ENCODE results near the gene ADRA2C. TPM values are rescaled to one million over a fixed set of nuclear protein-coding genes. Genes with fewer than 3 reads are reported as not detected.

The ADRA2C gene
- total and polyA plus RNA-seq, 4 experiments from 2014 or later, result not detected

DNA sequence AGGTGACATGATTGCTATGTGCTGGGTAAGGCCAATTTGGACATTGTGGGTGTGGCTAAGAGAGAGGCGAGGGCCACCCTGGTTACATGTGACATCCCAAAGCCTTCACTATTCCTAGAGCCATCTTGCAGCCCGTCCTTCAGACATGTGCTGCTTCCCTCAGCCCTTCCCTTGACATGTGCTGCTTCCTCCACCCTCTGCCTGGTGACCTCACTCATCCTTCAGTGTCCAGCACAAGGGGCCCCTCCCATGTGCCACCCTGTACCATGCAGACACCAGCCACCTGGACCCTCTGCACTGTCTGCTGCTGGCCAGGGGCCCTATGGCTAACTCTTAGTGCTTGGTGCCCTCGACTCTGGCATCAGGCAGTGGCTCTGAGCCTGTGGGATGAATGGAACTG is 27.4 kb downstream of the ADRA2C start:
- POLR2A ChIA-PET (ENCODE audit: partially characterized antibody), result no interaction called here
- intact Hi-C loops (cut with micrococcal nuclease), result no loop called here
- DNase-seq, result no peak
- no peaks in the 10 kb centered on the region for H3K27me3 ChIP-seq (ENCODE audit: insufficient read depth, low read length)
- H3K36me3 Mint-ChIP-seq, result no peaks in the 10 kb centered on the region
- no peaks in the 10 kb centered on the region for H3K4me1 ChIP-seq (ENCODE audit: insufficient read depth, low read length)
- peaks cover 2 to 37% (median 30%) of the 10 kb centered on the region in 8 donors for H3K9me3 Mint-ChIP-seq
- no peak overlapping the region for H3K27ac ChIP-seq (ENCODE audit: low read depth, low read length)
- no peak overlapping the region for H3K27ac Mint-ChIP-seq
- peaks cover 0 to 16% of the 10 kb centered on the region in 2 donors for H3K9me3 ChIP-seq (ENCODE audit: control insufficient read depth in 1 of 2, low read length in 2 of 2)
- H3K27me3 Mint-ChIP-seq, result peaks cover 0 to 13% of the 10 kb centered on the region in 2 donors
- CTCF ChIA-PET (ENCODE audit: partially characterized antibody), result no interaction called here
- H3K4me3 Mint-ChIP-seq, result no peak overlapping the region
- no peaks in the 10 kb centered on the region for H3K4me1 Mint-ChIP-seq
- no peak overlapping the region for H3K4me3 ChIP-seq (ENCODE audit: low read length in 2 of 2)
- no peaks in the 10 kb centered on the region for H3K36me3 ChIP-seq (ENCODE audit: insufficient read depth, low read length)

GRCh38 chr4:3796960-3797359 is 30.8 kb downstream of the ADRA2C start:
- Histone ChIP-seq H3K27me3 (ENCODE audit: insufficient read depth, low read length) (no peaks in the 10 kb centered on the region), H3K4me3 (ENCODE audit: low read length in 2 of 2) (no peak overlapping the region), H3K4me1 (ENCODE audit: insufficient read depth, low read length) (no peaks in the 10 kb centered on the region), H3K27ac (ENCODE audit: low read depth, low read length) (no peak overlapping the region), H3K36me3 (ENCODE audit: insufficient read depth, low read length) (no peaks in the 10 kb centered on the region), H3K9me3 (ENCODE audit: control insufficient read depth in 1 of 2, low read length in 2 of 2) (peaks cover 0 to 16% of the 10 kb centered on the region in 2 donors)
- Mint-ChIP-seq H3K4me3 (no peak overlapping the region), H3K4me1 (no peaks in the 10 kb centered on the region), H3K27me3 (peaks cover 0 to 8% of the 10 kb centered on the region in 2 donors), H3K9me3 (peaks cover 0 to 37% (median 30%) of the 10 kb centered on the region in 8 donors), H3K27ac (no peak overlapping the region), H3K36me3 (no peaks in the 10 kb centered on the region)
- ChIA-PET CTCF (ENCODE audit: partially characterized antibody) (no interaction called here), POLR2A (ENCODE audit: partially characterized antibody) (no interaction called here)
- no peak for DNase-seq
- intact Hi-C loops (cut with micrococcal nuclease), result no loop called here

GRCh38 chr4:3797831-3798790 is 31.9 kb downstream of the ADRA2C start:
- no peaks in the 10 kb centered on the region for H3K36me3 ChIP-seq (ENCODE audit: insufficient read depth, low read length)
- ChIA-PET POLR2A (ENCODE audit: partially characterized antibody) (no interaction called here), CTCF (ENCODE audit: partially characterized antibody) (no interaction called here)
- H3K27ac Mint-ChIP-seq, result no peak overlapping the region
- H3K4me3 Mint-ChIP-seq, result no peak overlapping the region
- no peak for DNase-seq
- peaks cover 0 to 6% of the 10 kb centered on the region in 2 donors for H3K27me3 Mint-ChIP-seq
- intact Hi-C loops (cut with micrococcal nuclease), result no loop called here
- H3K27ac ChIP-seq (ENCODE audit: low read depth, low read length), result no peak overlapping the region
- no peaks in the 10 kb centered on the region for H3K4me1 ChIP-seq (ENCODE audit: insufficient read depth, low read length)
- no peaks in the 10 kb centered on the region for H3K27me3 ChIP-seq (ENCODE audit: insufficient read depth, low read length)
- peaks cover 0 to 16% of the 10 kb centered on the region in 2 donors for H3K9me3 ChIP-seq (ENCODE audit: control insufficient read depth in 1 of 2, low read length in 2 of 2)
- H3K36me3 Mint-ChIP-seq, result no peaks in the 10 kb centered on the region
- no peaks in the 10 kb centered on the region for H3K4me1 Mint-ChIP-seq
- H3K4me3 ChIP-seq (ENCODE audit: low read length in 2 of 2), result no peak overlapping the region
- peaks cover 0 to 34% (median 26%) of the 10 kb centered on the region in 8 donors for H3K9me3 Mint-ChIP-seq

DNA sequence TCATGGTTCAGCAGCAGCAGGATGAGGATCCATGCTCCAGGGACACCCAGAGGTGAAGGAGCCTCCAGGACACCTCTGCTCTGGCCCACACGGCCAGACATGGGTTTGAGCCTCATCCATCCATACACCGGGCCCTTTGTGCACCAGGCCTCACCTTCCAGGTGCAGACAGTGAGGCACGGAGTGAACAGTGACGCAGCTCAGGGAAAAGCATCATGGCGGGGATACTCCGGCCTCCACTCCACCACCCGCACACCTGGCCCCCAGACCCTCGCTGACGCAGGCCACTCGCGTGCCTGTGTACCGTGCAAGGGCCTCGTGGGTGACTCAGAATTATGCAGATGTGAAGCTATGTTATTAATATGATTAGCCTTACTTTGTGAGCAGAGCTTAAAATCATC is 33.3 kb downstream of the ADRA2C start:
- no peak overlapping the region for H3K4me3 ChIP-seq (ENCODE audit: low read length in 2 of 2)
- peaks cover 0 to 16% of the 10 kb centered on the region in 2 donors for H3K9me3 ChIP-seq (ENCODE audit: control insufficient read depth in 1 of 2, low read length in 2 of 2)
- CTCF ChIA-PET (ENCODE audit: partially characterized antibody), result no interaction called here
- no peak for DNase-seq
- POLR2A ChIA-PET (ENCODE audit: partially characterized antibody), result no interaction called here
- Mint-ChIP-seq H3K4me1 (no peaks in the 10 kb centered on the region), H3K4me3 (no peak overlapping the region), H3K36me3 (no peaks in the 10 kb centered on the region), H3K9me3 (peaks cover 0 to 30% (median 20%) of the 10 kb centered on the region in 8 donors), H3K27me3 (peaks cover 0 to 3% of the 10 kb centered on the region in 2 donors), H3K27ac (no peak overlapping the region)
- no peaks in the 10 kb centered on the region for H3K27me3 ChIP-seq (ENCODE audit: insufficient read depth, low read length)
- no peaks in the 10 kb centered on the region for H3K4me1 ChIP-seq (ENCODE audit: insufficient read depth, low read length)
- intact Hi-C loops (cut with micrococcal nuclease), result no loop called here
- no peaks in the 10 kb centered on the region for H3K36me3 ChIP-seq (ENCODE audit: insufficient read depth, low read length)
- no peak overlapping the region for H3K27ac ChIP-seq (ENCODE audit: low read depth, low read length)

DNA sequence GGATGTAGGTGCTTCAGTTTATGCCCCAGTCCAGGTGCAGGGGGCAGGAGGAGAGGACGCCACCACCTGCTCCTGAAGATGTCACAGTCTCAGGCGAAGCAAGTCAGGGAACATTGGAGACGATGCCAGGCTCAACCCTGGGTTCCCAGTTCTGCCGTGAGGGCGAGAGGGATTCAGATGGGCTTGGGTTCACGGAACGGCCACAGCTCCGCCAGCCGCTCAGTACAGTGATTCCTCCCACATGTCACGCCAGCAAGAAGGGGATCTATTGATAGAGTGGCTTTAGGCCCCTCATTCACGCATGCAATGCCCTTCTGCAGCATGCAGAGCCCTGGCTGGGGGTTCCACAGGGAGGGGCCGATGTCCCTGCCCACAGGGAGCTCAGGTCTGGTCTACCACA is 34.2 kb downstream of the ADRA2C start:
- H3K9me3 Mint-ChIP-seq, result peaks cover 0 to 22% (median 13%) of the 10 kb centered on the region in 8 donors
- Histone ChIP-seq H3K27me3 (ENCODE audit: insufficient read depth, low read length) (no peaks in the 10 kb centered on the region), H3K4me3 (ENCODE audit: low read length in 2 of 2) (no peak overlapping the region), H3K9me3 (ENCODE audit: control insufficient read depth in 1 of 2, low read length in 2 of 2) (peaks cover 0 to 9% of the 10 kb centered on the region in 2 donors), H3K27ac (ENCODE audit: low read depth, low read length) (no peak overlapping the region), H3K4me1 (ENCODE audit: insufficient read depth, low read length) (no peaks in the 10 kb centered on the region), H3K36me3 (ENCODE audit: insufficient read depth, low read length) (no peaks in the 10 kb centered on the region)
- H3K4me3 Mint-ChIP-seq, result no peak overlapping the region
- intact Hi-C loops (cut with micrococcal nuclease), result no loop called here
- POLR2A ChIA-PET (ENCODE audit: partially characterized antibody), result no interaction called here
- no peaks in the 10 kb centered on the region for H3K36me3 Mint-ChIP-seq
- H3K4me1 Mint-ChIP-seq, result no peaks in the 10 kb centered on the region
- H3K27ac Mint-ChIP-seq, result no peak overlapping the region
- no peak for DNase-seq
- peaks cover 0 to 3% of the 10 kb centered on the region in 2 donors for H3K27me3 Mint-ChIP-seq
- CTCF ChIA-PET (ENCODE audit: partially characterized antibody), result no interaction called here

GRCh38 chr4:3801521-3801920 is 35.3 kb downstream of the ADRA2C start:
- Mint-ChIP-seq H3K36me3 (no peaks in the 10 kb centered on the region), H3K4me1 (no peaks in the 10 kb centered on the region), H3K27ac (no peak overlapping the region), H3K4me3 (no peak overlapping the region), H3K9me3 (peaks cover 0 to 10% (median 2%) of the 10 kb centered on the region in 8 donors), H3K27me3 (peaks cover 0 to 3% of the 10 kb centered on the region in 2 donors)
- intact Hi-C loops (cut with micrococcal nuclease), result no loop called here
- ChIA-PET POLR2A (ENCODE audit: partially characterized antibody) (no interaction called here), CTCF (ENCODE audit: partially characterized antibody) (no interaction called here)
- no peaks in the 10 kb centered on the region for H3K27me3 ChIP-seq (ENCODE audit: insufficient read depth, low read length)
- no peaks in the 10 kb centered on the region for H3K4me1 ChIP-seq (ENCODE audit: insufficient read depth, low read length)
- peaks cover 0 to 1% of the 10 kb centered on the region in 2 donors for H3K9me3 ChIP-seq (ENCODE audit: control insufficient read depth in 1 of 2, low read length in 2 of 2)
- no peak overlapping the region for H3K4me3 ChIP-seq (ENCODE audit: low read length in 2 of 2)
- no peak for DNase-seq
- no peak overlapping the region for H3K27ac ChIP-seq (ENCODE audit: low read depth, low read length)
- H3K36me3 ChIP-seq (ENCODE audit: insufficient read depth, low read length), result no peaks in the 10 kb centered on the region

DNA sequence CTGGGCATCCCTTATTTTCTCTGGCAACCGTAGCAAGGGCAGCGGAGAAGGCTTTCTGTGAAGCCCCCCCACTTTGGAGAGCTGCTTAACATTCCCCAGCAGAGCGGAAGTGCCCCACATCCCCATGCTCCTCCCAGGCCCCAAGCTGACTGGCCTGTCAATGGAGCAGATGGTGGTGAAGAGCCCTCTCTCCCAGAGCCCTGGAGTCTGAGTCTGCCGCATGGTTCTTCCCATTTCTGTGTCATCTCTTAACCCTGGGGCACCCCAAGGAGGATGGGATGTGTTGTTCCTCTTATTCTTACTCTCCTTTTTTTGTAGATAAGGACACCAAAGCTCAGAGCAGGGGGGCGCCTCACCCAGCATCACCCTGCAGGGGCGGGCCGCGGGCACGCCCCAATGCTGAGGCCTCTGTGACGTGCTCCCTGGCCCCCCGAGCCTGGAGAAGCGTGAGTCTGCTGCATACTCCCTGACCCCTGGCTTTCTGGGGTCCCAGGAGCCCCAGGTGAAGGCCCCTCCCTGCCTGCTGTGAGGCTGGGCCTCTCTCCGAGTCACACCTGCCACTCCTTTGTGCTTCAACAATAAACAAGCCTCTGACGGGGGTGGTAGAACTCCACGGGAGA is 35.9 kb downstream of the ADRA2C start:
- H3K27ac ChIP-seq (ENCODE audit: low read depth, low read length), result no peak overlapping the region
- Mint-ChIP-seq H3K27me3 (peaks cover 0 to 3% of the 10 kb centered on the region in 2 donors), H3K4me1 (no peaks in the 10 kb centered on the region), H3K9me3 (peaks cover 0 to 5% (median 0%) of the 10 kb centered on the region in 8 donors), H3K27ac (no peak overlapping the region), H3K36me3 (no peaks in the 10 kb centered on the region), H3K4me3 (no peak overlapping the region)
- ChIA-PET CTCF (ENCODE audit: partially characterized antibody) (no interaction called here), POLR2A (ENCODE audit: partially characterized antibody) (no interaction called here)
- DNase-seq, result no peak
- intact Hi-C loops (cut with micrococcal nuclease), result no loop called here
- H3K36me3 ChIP-seq (ENCODE audit: insufficient read depth, low read length), result no peaks in the 10 kb centered on the region
- H3K4me3 ChIP-seq (ENCODE audit: low read length in 2 of 2), result no peak overlapping the region
- H3K4me1 ChIP-seq (ENCODE audit: insufficient read depth, low read length), result no peaks in the 10 kb centered on the region
- H3K27me3 ChIP-seq (ENCODE audit: insufficient read depth, low read length), result no peaks in the 10 kb centered on the region
- no peaks in the 10 kb centered on the region for H3K9me3 ChIP-seq (ENCODE audit: control insufficient read depth in 1 of 2, low read length in 2 of 2)

Measured in CD4-positive, alpha-beta memory T cell (primary cell).